PC-9 (cell line): ENCODE results near the gene ADAMTS7. TPM values are rescaled to one million over a fixed set of nuclear protein-coding genes. Genes with fewer than 3 reads are reported as not detected.
"Not testable (repeated sequence)": the region's sequence is repeated elsewhere in the genome, so short reads cannot be mapped to it uniquely, and the experiment has no call there.

Experiments used
- BruUV-seq: library from RNA; stranded (reverse); fragments of 400-500 nt; replicated peaks from 2 replicates; lab custom pipeline; 2021; lab: Mats Ljungman, UMichigan
- CTCF ChIA-PET: fragments of 300-600 bp; sonication (Branson Sonifier 250); formaldehyde crosslinking; loops from one replicate; lab custom pipeline; 2022; ENCODE audit warnings: antibody characterized with exemption; lab: Charles Lee
- POLR2A ChIA-PET: fragments of 300-600 bp; sonication (Branson Sonifier 250); formaldehyde crosslinking; loops from one replicate; lab custom pipeline; 2022; ENCODE audit warnings: antibody characterized with exemption; ENCODE audit not compliant: unreplicated experiment; lab: Charles Lee
- DNase-seq, 2 experiments: peaks; one replicate each; pipeline versions ENCODE4 v3.0.0 to v3.0.0-alpha.2; 2015 to 2022; ENCODE audit warnings: mixed read lengths in 1 of 2
- H2AFZ ChIP-seq: fragments of 200-600 bp; sonication (generic); 2 replicates; pipeline ENCODE4 v1.8.1; 2017; ENCODE audit warnings: antibody characterized with exemption
- H3F3A ChIP-seq: fragments of 200-600 bp; sonication (generic); 2 replicates; pipeline ENCODE4 v1.8.1; 2017; ENCODE audit warnings: antibody characterized with exemption, mild to moderate bottlenecking, low read depth; ENCODE audit not compliant: insufficient read depth
- H3K27ac ChIP-seq: fragments of 200-600 bp; sonication (generic); 2 replicates; pipeline ENCODE4 v1.6.1; 2016; ENCODE audit warnings: mixed run types
- H3K27me3 ChIP-seq: fragments of 200-600 bp; sonication (generic); 2 replicates; pipeline ENCODE4 v1.6.1; 2016; ENCODE audit warnings: low read depth, mixed run types; ENCODE audit not compliant: insufficient read depth
- H3K36me3 ChIP-seq: fragments of 200-600 bp; sonication (generic); 2 replicates; pipeline ENCODE4 v1.6.1; 2016; ENCODE audit warnings: low read depth, mixed run types
- H3K4me1 ChIP-seq: fragments of 200-600 bp; sonication (generic); replicated peaks from 2 replicates; pipeline ENCODE4 v1.6.1; 2016; ENCODE audit warnings: mixed run types; ENCODE audit not compliant: insufficient read depth
- H3K4me2 ChIP-seq: fragments of 200-600 bp; sonication (generic); 2 replicates; pipeline ENCODE4 v1.6.1; 2017; ENCODE audit warnings: mixed run types
- H3K4me3 ChIP-seq: fragments of 200-600 bp; sonication (generic); 2 replicates; pipeline ENCODE4 v1.6.1; 2016; ENCODE audit warnings: mixed run types
- H3K79me2 ChIP-seq: fragments of 200-600 bp; sonication (generic); 2 replicates; pipeline ENCODE4 v1.6.1; 2017; ENCODE audit warnings: low read depth, mixed run types
- H3K9me2 ChIP-seq: fragments of 200-600 bp; sonication (generic); 2 replicates; pipeline ENCODE4 v1.8.1; 2017; ENCODE audit warnings: mild to moderate bottlenecking; ENCODE audit not compliant: insufficient read depth
- H3K9me3 ChIP-seq: fragments of 200-600 bp; sonication (generic); 2 replicates; pipeline ENCODE4 v1.8.1; 2016; ENCODE audit warnings: low read depth; ENCODE audit not compliant: insufficient read depth
- H4K20me1 ChIP-seq: fragments of 200-600 bp; sonication (generic); 2 replicates; pipeline ENCODE4 v1.8.1; 2017; ENCODE audit not compliant: insufficient read depth
- CTCF ChIP-seq: fragments of 200-600 bp; sonication (generic); conservative IDR thresholded peaks from 2 replicates; pipeline ENCODE4 v1.6.1; 2017; ENCODE audit warnings: mixed run types, antibody characterized with exemption, mild to moderate bottlenecking, moderate library complexity
- EZH2 ChIP-seq: fragments of 200-600 bp; sonication (generic); IDR thresholded peaks from 2 replicates; pipeline ENCODE4 v1.8.0; 2017; ENCODE audit warnings: antibody characterized with exemption, low read depth
- intact Hi-C: fragments of 100-400 bp; cut with micrococcal nuclease; formaldehyde crosslinking; loops from one replicate; pipeline ENCODE4 v1.10.0; 2022; ENCODE audit not compliant: unreplicated experiment
- total RNA-seq: library from RNA; stranded (reverse); gene quantifications from 2 replicates; pipeline ENCODE4 v1.2.3, GENCODE V29; 2021

Gene ADAMTS7
- total RNA-seq, 1 experiment from 2014 or later = 1.3 TPM

GRCh38 chr15:78761891-78762385 is 49.3 kb downstream of the ADAMTS7 start:
- no peaks in the 10 kb centered on the region for H3K36me3 ChIP-seq
- H3K79me2 ChIP-seq = no peaks in the 10 kb centered on the region
- no peak for DNase-seq
- H3K27me3 ChIP-seq = no peaks in the 10 kb centered on the region
- H2AFZ ChIP-seq = no peak overlapping the region
- H4K20me1 ChIP-seq = no peaks in the 10 kb centered on the region
- BruUV-seq = no TSS peak
- no peak overlapping the region for H3K27ac ChIP-seq
- TF ChIP-seq EZH2 = no peak
- no peak for TF ChIP-seq CTCF
- H3K4me1 ChIP-seq = 0 out of 2 replicates have a peak, but pooled peaks cover 4% of the 10 kb centered on the region
- ChIA-PET CTCF (no interaction called here), POLR2A (no interaction called here)
- intact Hi-C loops = no loop called here
- no peak overlapping the region for H3K4me2 ChIP-seq
- no peaks in the 10 kb centered on the region; the same call in 1 of the 2 replicates for H3F3A ChIP-seq
- H3K4me3 ChIP-seq = no peak overlapping the region
- H3K9me2 ChIP-seq = no peaks in the 10 kb centered on the region
- no peaks in the 10 kb centered on the region for H3K9me3 ChIP-seq

- H3K36me3 ChIP-seq, H3K79me2 ChIP-seq, H4K20me1 ChIP-seq, BruUV-seq, H3K27ac ChIP-seq, H3K27me3 ChIP-seq, CTCF ChIA-PET, intact Hi-C loops, H2AFZ ChIP-seq, POLR2A ChIA-PET, H3K4me2 ChIP-seq, H3K9me2 ChIP-seq, H3F3A ChIP-seq, DNase-seq, H3K4me3 ChIP-seq, H3K4me1 ChIP-seq, H3K9me3 ChIP-seq: not testable (repeated sequence)
Observed at GRCh38 chr15:78761475-78761874, 49.8 kb downstream of the ADAMTS7 start.

- H3K27ac ChIP-seq = no peak overlapping the region
- no peak overlapping the region for H3K4me3 ChIP-seq
- ChIA-PET CTCF (no interaction called here), POLR2A (no interaction called here)
- intact Hi-C loops = no loop called here
- DNase-seq = no peak
- no peaks in the 10 kb centered on the region for H3K9me3 ChIP-seq
- no peaks in the 10 kb centered on the region for H3K9me2 ChIP-seq
- no peak overlapping the region for H3K4me2 ChIP-seq
- H3F3A ChIP-seq = no peaks in the 10 kb centered on the region; the same call in 1 of the 2 replicates
- no TSS peak for BruUV-seq
- H3K4me1 ChIP-seq = 0 out of 2 replicates have a peak, but pooled peaks cover 4% of the 10 kb centered on the region
- no peaks in the 10 kb centered on the region for H3K27me3 ChIP-seq
- H4K20me1 ChIP-seq = no peaks in the 10 kb centered on the region
- TF ChIP-seq EZH2 = no peak
- TF ChIP-seq CTCF = no peak
- H3K79me2 ChIP-seq = no peaks in the 10 kb centered on the region
- H3K36me3 ChIP-seq = no peaks in the 10 kb centered on the region
- H2AFZ ChIP-seq = no peak overlapping the region
Observed at GRCh38 chr15:78761020-78761419, 50.2 kb downstream of the ADAMTS7 start.

GRCh38 chr15:78760091-78760882 is 51.0 kb downstream of the ADAMTS7 start:
- H3K4me3 ChIP-seq, H3K4me1 ChIP-seq, BruUV-seq, H3F3A ChIP-seq, H3K4me2 ChIP-seq, H3K27me3 ChIP-seq, POLR2A ChIA-PET, H3K79me2 ChIP-seq, H3K9me3 ChIP-seq, DNase-seq, H3K36me3 ChIP-seq, H3K27ac ChIP-seq, intact Hi-C loops, H2AFZ ChIP-seq, H3K9me2 ChIP-seq, CTCF ChIA-PET, H4K20me1 ChIP-seq: not testable (repeated sequence)

- H3K36me3 ChIP-seq, H3K4me2 ChIP-seq, H4K20me1 ChIP-seq, H3F3A ChIP-seq, H3K4me3 ChIP-seq, H3K27ac ChIP-seq, intact Hi-C loops, POLR2A ChIA-PET, H3K79me2 ChIP-seq, H2AFZ ChIP-seq, H3K27me3 ChIP-seq, DNase-seq, CTCF ChIA-PET, H3K9me2 ChIP-seq, H3K4me1 ChIP-seq, BruUV-seq, H3K9me3 ChIP-seq: not testable (repeated sequence)
Observed at GRCh38 chr15:78759361-78759998, 51.8 kb downstream of the ADAMTS7 start.
